GM21367 (cell line): ENCODE results near the gene RACGAP1.

ENCODE experiments used
- ATAC-seq: cut with Tn5 transposase; IDR thresholded peaks from one replicate; pipeline ENCODE4 v1.9.1; 2021; ENCODE audit not compliant: unreplicated experiment

The RACGAP1 gene

DNA sequence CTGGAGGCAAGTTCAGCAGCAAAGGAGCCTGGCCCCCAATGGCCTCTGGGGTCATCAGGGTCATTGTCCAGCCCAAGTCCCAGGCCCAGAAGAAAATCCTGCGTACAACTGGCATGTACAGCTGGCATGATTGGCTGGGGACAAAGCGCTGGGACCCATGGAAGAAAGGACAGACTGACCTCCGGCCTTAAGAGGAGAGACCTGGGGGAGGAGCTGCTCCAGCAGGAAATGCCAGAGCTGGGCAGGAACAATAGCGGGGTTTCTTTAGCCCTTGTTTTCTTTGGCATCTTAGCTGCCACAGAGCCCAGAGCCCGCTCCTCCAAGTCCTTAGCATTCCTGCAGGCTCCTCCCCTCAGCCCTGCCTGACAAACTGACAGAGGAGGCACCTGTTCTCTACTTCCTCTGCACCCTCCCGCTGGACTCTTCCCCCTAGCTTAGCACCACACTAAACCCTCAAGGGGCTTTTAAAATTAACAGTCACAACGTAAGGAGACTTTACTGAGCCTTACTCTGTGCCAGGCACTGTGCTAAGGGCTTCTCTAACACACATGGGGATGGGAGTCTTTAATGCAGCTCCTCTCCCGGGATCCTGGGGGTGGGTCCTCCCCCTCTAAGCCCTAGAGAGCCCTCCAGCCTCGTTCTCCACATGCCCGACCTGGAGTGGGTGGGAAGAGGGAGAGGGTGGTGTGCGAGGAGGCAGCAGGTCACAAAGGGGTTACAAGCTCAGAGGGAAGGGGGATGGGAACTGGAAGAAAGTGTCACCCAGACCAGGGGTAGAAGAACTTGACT is 65.4 kb downstream of the RACGAP1 start:
- ATAC-seq: no peak

- no peak for ATAC-seq
Observed at GRCh38 chr12:49957570-49957967, 67.7 kb downstream of the RACGAP1 start.

DNA sequence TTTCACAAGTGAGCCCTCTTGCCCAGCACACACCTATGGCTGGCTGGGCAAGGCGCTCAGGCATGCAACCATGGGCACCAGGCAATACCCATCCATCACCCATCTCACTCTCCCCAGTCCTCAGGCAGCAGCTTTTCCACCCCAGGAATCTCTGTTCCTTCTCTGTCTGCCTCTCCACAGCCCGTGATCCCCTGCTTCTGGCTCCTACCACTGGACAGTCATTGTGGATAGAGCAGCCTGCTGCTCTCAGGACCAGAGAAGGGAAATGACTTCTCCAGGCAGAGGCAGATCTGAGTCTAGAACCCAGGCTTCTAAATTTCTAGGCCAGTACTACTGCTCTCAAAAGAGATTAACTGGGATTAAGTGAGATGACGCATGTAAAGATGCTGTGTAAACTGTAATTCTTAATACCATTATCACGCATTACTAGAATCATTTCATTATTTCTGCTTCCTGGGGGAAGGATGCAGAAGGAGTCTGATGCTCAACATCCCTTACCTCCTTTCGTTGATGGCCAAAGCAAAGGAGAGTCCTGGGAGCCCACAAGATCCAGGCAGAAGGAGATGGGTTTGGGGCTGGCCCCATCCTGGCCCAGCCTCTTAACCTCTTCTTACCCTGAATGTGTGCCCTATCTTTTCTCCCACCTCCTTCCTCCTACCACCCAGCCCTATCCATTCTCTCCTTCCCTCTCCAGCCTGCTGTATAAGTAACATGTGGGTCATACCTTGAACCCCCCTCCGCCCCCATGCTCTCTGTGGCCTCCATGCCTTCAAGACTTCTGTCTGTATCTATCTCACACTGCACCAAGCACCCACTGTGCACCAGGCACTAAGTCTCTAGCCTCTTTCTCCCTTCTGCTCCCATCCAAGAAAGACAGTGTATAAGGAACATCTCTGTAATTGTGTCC is 68.4 kb downstream of the RACGAP1 start:
- ATAC-seq: no peak

GRCh38 chr12:49955899-49956662 is 69.2 kb downstream of the RACGAP1 start:
- no peak for ATAC-seq

GRCh38 chr12:49954863-49955830 is 70.1 kb downstream of the RACGAP1 start:
- ATAC-seq: no peak

DNA sequence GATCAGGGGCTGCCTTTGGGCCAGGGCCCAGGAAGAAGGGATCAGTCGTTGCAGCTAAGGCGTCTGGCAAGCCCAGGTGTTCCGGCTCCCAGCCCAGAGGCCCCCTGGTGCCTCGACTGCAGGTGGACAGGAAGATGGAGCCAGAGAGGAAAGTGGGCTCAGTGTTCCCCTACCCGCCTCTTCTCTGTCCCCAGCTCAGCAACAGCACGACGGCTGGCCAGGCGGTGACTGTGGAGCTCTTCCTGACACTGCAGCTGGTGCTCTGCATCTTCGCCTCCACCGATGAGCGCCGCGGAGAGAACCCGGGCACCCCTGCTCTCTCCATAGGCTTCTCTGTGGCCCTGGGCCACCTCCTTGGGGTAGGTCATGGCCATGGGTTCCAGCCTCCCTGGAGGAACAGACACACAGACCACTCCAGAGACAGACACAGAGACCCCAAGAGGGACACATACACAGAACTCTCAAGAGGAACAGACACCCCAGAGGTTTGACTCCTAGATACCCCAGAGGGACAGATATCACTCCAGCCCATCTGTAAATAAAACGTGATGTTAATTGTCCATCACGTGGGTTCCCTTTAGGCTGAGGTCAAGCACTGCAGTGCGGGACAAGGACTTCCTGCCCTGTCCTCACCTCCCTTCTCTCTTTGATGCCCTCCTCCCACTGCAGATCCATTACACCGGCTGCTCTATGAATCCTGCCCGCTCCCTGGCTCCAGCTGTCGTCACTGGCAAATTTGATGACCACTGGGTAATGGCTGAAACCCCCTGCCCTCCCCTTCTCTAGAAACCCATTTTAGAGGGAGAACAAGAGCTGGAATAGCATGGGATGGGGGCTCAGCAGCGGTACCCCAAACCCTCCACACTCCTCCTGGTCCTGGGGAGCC is 71.1 kb downstream of the RACGAP1 start:
- ATAC-seq: no peak

DNA sequence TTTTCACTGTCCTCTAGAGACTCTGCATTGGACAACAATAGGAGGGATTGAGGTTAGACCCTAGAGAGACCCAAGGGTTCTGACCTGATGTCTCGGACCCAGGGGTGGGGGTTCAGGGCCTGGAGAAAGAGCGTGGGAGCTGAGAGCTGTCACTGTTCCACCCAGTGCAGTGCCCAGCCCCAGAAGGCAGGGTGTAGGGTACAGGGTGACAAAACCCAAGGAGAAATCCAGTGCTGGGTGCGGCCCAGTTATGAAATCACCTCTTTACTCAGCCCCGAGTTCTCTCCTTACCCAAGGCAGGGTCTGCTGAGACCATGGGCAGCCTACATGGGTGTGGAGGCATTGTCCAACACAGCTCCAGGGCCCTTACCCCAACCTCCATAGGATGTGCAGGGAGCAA is 72.1 kb downstream of the RACGAP1 start:
- ATAC-seq: no peak

DNA sequence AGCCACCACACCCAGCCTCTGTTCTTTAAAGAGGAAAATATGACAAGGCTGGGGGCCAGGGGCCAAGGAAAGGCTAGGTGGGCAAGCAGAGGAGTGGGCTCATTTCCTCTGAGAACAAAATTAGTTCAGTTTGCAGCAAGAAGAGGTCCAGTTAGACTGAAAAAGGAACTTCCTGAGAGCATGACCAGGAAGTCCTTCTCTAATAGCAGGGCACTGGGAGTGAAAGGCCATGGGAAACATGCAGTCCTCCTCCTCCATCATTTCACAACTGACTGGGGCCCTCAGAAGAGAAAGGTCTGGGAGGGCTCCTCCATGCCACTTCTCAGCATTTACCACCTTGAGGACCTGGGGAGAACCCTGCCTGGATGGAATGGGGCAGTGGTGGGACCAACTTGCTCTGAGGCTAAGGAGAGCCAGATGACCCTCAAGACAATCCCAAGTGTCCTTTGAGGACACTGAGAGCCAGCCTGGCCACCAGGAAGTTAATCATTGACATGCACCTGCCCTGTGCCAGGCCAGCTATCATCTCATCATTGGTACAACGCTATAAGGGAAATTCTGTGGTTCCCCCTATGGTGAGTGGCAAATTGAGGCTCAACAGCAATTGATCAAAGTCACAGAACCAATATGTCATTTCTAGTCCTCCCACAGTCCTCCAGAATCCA is 72.8 kb downstream of the RACGAP1 start:
- no peak for ATAC-seq

- no peak for ATAC-seq
Observed at GRCh38 chr12:49951411-49952240, 73.7 kb downstream of the RACGAP1 start.

- no peak for ATAC-seq
Observed at GRCh38 chr12:49950273-49951251, 74.7 kb downstream of the RACGAP1 start, which contains the start of gene AQP2. TSS of gene AQP2 (plus strand) at chr12:49950737. CDS start at chr12:49950831, 94 bp downstream.

DNA sequence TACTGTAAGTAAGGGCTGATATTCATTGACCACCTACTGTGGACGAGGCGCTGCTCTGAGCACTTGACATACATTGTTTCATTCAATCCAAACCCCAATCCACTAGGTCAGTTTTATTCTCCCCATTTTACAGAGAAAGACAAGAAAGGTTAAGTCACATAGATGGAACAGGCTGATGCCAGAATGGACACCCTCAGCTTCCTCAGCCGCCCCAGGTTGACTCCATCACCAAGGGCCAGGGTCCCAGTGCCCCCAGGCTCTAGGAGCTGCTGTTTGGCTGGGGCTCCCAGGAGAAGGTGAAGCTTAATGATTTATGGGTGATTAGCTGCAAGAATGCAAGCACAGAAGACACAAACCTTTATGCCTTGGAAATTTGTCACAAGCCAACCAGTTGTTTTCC is 75.4 kb downstream of the RACGAP1 start:
- no peak for ATAC-seq

- ATAC-seq: no peak
Observed at GRCh38 chr12:49948866-49949845, 76.1 kb downstream of the RACGAP1 start.

DNA sequence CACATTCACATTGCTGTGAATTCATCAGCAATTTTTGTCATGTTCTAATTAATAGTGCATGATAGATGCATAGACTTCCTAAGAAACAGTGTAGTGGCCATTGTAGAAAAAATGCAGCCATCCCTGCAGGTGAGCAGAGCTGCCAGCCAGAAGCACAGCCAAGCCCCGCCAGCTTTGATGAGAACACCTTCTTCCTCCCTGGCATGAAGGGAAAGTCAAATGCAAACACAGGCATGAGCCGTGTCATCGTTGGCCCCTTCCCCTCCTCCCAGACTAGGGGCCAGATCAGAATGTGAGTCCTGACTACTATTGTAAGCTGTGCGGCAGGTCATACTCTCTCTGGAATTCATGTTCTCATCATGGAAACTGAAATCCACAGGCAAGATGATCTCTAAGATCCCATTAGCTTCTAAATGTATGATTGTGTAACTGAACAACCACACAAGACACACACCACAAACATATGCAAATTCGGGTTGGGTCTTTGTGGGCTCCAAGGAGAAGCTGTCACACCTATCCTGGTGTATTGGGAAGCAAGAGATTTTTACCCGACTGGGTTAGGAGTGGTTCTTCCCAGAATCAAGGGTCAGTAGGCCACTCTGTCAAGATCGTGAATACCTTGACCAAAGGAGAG is 77.6 kb downstream of the RACGAP1 start:
- ATAC-seq: no peak

DNA sequence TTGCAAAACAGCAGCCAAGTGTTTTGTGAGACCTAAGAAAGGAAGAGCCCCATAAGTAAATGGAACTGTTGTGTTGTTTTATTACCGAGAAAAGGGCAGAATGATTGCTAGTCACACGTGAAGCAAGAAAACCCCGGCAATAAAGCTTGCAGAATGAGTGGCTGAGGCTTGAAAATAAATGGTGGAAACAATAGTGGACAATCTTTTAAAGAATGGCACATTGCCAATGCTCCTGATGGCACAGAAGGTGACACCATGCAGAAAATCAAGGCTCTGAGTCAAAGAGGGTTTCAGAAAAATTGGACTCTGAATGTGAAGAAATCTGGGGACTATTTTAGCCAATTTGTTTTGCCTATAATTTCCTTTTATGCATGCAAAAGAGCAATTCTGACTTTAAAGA is 78.8 kb downstream of the RACGAP1 start:
- no peak for ATAC-seq

DNA sequence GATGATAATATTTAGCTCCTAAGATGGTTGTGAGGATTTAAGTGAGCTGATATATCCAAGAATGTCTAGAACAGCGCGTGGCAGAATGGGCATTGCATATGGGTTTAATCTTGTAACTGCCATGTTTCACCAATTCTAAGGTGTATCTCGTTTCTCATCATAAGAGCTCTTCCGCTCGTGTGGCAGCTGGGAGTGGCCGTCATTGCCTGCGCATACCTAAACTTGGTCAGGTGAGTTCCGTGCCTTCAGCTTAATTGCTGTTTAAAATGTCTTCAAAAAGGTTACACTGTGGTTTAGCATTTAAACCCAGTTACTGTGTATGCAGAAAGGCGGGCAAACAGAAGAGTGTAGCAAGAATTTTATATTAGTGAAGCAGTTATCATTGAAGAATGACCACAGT is 79.2 kb downstream of the RACGAP1 start:
- no peak for ATAC-seq
